VCaP (cell line): ENCODE measurements around the gene RAN.

Experiments
- H3K27ac ChIP-seq: fragments of 450-650 bp; 2 replicates; pipeline ENCODE4 v1.5.1; 2017
- TF ChIP-seq, protein P1 (sequence below): fragments of 450-650 bp; conservative IDR thresholded peaks from 2 replicates; pipeline ENCODE4 v1.5.1; 2017; ENCODE audit warnings: mild to moderate bottlenecking, moderate library complexity

RAN gene

DNA sequence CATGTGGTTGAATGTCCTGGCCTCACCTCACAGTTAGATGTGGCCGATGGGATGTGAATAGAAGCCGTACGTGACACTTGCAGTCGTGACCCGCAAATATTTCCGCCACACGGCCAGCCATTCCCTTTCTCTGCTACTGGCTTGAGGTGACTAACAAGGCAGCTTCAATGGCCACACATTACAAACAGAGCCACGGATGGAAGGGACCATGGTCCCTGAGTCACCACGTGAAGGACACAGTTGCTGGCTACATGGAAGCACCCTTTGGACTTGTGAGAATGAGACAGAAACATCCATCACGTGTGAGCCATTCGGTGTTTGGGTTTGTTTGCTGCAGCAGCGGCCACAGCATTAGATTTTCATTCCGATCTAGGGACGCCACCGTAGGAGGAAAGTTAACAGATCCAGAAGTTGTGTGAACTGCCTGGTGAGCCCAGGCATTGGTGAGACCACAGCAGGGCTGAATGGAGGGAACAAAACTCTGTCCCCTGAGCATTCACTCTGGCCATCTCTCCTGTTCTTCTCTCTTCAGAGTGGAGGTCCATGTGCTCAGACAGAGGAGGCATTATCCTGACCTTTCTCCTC is 48.3 kb downstream of the RAN start:
- TF ChIP-seq, protein P1, sequence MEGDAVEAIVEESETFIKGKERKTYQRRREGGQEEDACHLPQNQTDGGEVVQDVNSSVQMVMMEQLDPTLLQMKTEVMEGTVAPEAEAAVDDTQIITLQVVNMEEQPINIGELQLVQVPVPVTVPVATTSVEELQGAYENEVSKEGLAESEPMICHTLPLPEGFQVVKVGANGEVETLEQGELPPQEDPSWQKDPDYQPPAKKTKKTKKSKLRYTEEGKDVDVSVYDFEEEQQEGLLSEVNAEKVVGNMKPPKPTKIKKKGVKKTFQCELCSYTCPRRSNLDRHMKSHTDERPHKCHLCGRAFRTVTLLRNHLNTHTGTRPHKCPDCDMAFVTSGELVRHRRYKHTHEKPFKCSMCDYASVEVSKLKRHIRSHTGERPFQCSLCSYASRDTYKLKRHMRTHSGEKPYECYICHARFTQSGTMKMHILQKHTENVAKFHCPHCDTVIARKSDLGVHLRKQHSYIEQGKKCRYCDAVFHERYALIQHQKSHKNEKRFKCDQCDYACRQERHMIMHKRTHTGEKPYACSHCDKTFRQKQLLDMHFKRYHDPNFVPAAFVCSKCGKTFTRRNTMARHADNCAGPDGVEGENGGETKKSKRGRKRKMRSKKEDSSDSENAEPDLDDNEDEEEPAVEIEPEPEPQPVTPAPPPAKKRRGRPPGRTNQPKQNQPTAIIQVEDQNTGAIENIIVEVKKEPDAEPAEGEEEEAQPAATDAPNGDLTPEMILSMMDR: no peak
- no peak overlapping the region for H3K27ac ChIP-seq

DNA sequence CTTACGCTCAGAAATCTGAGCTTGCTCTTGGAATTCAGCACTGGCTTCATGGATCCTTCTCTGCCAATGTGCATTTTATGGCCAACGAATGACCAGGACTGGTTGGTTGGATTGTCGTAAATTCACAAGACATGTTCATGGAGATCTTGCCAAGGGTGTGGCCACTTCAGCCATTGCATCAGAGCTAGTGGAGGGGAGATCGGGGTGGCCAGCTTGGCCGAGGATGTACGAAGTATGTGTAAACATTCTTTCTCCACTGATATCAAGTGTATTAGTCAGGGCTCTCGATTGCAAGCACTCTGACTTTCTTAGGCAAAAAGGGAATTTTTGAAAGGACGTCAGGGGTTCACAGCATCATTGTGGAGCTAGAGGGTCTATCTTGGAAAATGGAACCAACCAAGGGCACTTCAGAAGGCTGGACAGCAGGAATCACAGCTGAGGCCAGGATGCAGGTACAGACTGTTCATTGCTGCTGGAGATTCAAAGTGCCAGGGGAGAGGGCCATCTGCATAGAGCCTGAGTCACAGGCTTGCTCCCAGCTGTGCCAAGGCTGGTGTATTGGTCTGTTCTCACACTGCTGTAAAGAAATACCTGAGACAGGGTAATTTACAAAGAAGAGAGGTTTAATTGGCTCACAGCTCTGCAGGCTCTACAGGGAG is 49.0 kb downstream of the RAN start:
- TF ChIP-seq, protein P1: no peak
- H3K27ac ChIP-seq: no peak overlapping the region

DNA sequence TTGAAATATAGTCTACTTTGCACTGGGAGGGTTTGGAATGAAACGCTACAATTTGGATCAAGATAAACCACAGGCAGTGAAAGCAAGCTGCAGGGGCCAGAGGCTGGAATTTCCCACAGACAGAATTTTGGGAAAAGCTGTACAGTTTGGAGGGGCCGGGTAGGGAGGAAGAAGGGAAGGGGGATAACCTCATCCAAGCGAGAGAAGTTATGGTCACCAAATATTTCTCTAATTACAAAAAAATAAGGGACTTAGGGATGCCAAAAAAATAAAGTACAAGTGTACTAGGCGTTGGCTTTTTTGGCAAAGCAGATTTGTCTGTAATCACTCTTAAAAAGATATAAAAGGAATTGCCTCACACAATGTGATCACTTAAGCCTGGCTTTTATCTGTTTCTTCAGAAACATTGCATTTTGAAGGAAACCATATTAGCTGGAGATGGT is 50.7 kb downstream of the RAN start:
- TF ChIP-seq, protein P1: no peak
- H3K27ac ChIP-seq: no peak overlapping the region

DNA sequence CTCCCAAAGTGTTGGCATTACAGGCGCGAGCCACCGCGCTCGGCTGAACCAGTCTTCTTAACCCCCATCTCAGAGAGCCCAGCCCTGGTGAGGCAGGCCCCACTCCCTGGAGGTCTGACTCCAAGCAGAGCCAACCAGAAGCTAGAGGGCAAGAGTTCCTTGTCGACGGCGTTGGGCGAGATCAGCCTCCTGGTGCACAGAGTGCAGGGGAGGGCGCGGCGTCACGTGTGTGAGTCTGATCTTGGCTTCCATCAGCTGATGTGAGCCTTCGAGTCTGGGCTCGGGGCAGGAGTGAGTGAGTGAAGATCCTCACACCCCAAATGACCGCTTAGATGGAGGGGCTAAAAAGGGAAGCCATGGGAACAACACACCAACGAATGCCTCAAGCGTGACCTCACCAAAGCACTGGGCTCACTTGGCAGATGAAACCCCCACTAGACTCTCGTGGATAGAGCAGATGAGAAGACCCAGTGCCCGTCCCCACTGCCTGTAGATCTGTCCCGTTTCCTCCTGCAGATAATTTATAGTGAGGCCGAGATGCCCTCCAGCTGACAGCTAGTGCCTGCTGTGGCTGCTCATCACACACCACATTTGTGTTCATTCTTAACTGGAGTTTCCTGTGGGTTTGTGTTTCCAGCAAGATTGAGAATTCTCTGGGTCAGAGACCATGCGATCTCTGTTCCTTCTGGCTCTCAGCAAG is 53.2 kb downstream of the RAN start:
- TF ChIP-seq, protein P1: no peak
- no peak overlapping the region for H3K27ac ChIP-seq

DNA sequence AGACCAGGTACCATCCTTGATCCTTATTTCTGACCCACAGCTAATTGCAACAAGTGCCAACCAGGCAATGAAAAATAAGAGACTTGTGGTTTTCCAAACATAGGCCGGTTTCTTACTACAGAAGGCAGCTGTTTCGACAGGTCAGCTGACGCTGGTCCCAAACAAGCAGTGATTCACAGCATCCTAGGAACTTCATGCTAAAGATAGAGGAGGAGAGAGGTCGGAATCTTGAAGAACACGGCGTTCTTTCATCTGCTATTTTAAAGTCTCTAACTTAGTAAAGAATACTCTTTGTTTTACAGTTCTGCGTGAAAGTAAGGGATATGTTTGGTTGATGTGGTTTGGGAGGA is 53.8 kb downstream of the RAN start:
- TF ChIP-seq, protein P1: no peak
- no peak overlapping the region for H3K27ac ChIP-seq
